Posterior vena cava (tissue), 2 donors: ENCODE results near the gene TRIM49. TPM values are rescaled to one million over a fixed set of nuclear protein-coding genes. Genes with fewer than 3 reads are reported as not detected.
"Not testable (repeated sequence)": the region's sequence is repeated elsewhere in the genome, so short reads cannot be mapped to it uniquely, and the experiment has no call there.

Experiments
- DNase-seq: peaks from one replicate; pipeline ENCODE4 v3.0.0-alpha.2; 2020; ENCODE audit warnings: low spot score
- intact Hi-C, 2 donors: fragments of 100-400 bp; cut with DNase I; formaldehyde crosslinking; loops; one replicate each; pipeline versions ENCODE4 v1.14.1 to v1.14.2; 2022 to 2023
- long read RNA-seq, 2 donors: library from polyadenylated mRNA; unstranded; transcript quantifications; one replicate each; pipeline ENCODE4 v2.0.0, GENCODE V29; 2020 to 2021
- total RNA-seq, 2 donors: library from RNA; stranded (reverse); fragmentation: NEBNext Ultra II Directional; extraction: Animal tissue kit (Norgen Biotek cat#: 25700); gene quantifications; one replicate each; pipeline ENCODE4 v1.2.1, GENCODE V29; 2021
- donor health status: DM: yes; HTN: yes; CAD: no.
- donor health status: DM: yes; HTN: yes; CAD: no.

The TRIM49 gene, protein sequence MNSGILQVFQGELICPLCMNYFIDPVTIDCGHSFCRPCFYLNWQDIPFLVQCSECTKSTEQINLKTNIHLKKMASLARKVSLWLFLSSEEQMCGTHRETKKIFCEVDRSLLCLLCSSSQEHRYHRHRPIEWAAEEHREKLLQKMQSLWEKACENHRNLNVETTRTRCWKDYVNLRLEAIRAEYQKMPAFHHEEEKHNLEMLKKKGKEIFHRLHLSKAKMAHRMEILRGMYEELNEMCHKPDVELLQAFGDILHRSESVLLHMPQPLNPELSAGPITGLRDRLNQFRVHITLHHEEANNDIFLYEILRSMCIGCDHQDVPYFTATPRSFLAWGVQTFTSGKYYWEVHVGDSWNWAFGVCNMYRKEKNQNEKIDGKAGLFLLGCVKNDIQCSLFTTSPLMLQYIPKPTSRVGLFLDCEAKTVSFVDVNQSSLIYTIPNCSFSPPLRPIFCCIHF
- not detected for total RNA-seq
- long read RNA-seq, donor 1: 0 reads
- long read RNA-seq, donor 2: 0 reads

DNA sequence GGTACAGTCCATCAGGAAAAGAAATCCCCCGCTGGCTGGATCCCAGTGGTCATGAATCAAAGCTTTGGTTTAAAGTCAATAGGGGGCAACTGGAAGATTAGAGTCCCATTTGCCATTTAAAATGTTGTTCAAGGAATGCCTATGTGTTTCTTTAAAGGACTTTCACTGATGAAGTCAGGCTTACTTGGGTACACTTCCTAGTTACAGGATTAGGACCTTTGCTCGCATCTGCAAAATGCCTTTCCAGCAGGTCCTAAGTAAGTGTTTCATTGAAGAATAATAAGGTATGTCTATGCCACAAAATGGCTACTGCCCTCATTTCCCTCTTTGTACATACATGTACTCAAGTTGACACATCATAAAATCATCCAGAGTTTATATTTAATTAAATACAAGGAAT, at the start of gene TRIM49:
TRIM49 (minus strand) TSS at position 101 of the 400 bp plus-strand sequence. CDS start 4,106 bp downstream, outside the sequence.
- DNase-seq, intact Hi-C loops: not testable (repeated sequence)

DNA sequence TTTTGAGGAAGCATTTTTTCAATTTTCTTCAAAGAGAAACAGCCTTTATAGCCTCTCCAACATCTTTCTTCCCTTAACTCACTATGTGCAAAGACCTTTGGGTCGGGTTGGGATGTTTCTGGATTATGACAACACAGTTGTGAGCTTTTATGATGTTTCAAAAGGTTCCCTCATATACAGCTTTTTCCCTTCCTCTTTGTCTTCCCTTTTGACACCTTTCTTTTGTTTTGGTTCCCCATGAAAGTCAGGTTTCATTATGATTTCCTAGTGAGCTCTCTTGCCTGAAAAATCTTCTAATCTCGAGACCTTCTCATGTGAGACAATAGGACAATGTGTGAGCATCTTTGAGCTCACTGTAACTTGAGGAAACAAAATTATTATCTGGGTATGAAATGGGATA, 18.3 kb upstream of the TRIM49 start:
- intact Hi-C loops, DNase-seq: not testable (repeated sequence)

- DNase-seq, intact Hi-C loops: not testable (repeated sequence)
These were observed 11.6 kb upstream of the TRIM49 start for GRCh38 chr11:89820008-89820407.

DNA sequence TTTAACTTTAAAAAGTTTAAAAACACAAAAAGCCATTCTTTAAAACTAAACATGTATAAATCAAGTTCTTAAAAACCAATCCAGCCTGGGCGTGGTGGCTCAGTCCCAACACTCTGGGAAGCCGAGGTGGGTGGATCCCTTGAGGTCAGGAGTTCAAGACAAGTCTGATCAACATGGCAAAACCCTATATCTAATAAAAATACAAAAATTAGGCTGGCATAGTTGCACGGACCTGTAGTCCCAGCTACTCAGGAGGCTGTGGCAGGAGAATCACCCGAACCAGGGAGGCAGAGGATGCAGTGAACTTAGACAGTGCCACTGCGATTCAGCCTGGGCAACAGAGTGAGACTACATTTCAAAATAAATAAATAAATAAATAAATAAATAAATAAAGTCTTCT, 5.2 kb upstream of the TRIM49 start:
- DNase-seq, intact Hi-C loops: not testable (repeated sequence)

DNA sequence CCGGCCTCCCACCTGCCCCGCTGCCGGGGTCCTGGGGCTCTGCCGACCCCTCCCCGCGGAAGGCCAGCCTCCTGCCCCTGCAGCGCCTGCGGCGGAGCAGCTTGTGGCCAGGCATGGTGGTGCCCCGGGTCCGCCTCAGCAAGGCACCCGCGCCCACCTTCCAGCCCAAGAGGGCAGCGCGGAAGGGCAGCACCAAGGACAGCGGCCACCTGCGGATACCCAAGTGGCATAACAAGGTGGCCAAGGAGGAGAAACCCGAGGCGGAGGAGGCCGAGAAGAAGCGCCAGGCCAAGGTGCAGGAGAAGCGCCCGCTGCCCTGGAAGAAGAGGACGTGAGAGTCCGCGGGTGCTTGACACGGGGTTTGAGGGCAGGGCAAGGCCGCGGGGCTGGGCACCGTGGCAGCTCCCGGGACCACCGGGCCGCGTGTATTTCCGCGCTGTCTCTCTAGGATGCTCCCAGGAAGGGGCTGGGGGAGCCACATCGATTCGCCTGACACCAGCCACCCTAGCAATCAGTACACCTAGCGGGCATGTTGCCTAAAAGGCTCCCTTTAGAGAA, 20.8 kb downstream of the TRIM49 start:
- intact Hi-C loops, DNase-seq: not testable (repeated sequence)

DNA sequence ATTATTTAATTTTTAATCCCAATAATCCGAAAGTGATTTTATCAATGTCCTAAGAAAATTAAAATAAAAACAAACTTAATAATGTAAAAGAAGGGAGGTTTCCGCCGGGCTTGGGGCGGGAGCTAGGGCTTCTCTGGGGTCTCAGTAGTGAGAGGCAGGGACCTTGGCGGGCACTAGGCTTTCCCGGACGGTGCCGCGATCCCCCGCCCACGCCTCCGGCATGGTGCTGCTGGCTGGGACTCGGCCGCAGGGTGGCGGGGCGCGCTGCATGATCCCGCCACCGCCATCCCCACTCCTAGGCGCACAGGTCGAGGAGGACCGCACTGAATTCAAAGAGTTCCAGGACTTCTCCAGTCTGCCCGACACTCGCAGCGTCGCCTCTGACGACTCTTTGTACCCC, 22.6 kb downstream of the TRIM49 start:
- intact Hi-C loops, DNase-seq: not testable (repeated sequence)

- DNase-seq, intact Hi-C loops: not testable (repeated sequence)
These were observed 57.6 kb downstream of the TRIM49 start for GRCh38 chr11:89750822-89751221.

Other genes starting within 250 kb of the TRIM49 start
- not detected for gene TRIM77, start 98.3 kb downstream of the TRIM49 start, total RNA-seq
- not detected for gene TRIM64B, start 69.9 kb upstream of the TRIM49 start, total RNA-seq
- not detected for gene TRIM49D1, start 113.7 kb upstream of the TRIM49 start, total RNA-seq
- not detected for gene TRIM49D2, start 115.5 kb upstream of the TRIM49 start, total RNA-seq
- not detected for gene TRIM64, start 157.5 kb upstream of the TRIM49 start, total RNA-seq
- not detected for gene TRIM49C, start 222.5 kb upstream of the TRIM49 start, total RNA-seq